Fibroblast of villous mesenchyme (primary cell): ENCODE data around the gene ITGB4. TPM values are rescaled to one million over a fixed set of nuclear protein-coding genes. Genes with fewer than 3 reads are reported as not detected.

Source experiments
- DNase-seq: peaks from one replicate; pipeline ENCODE4 v3.0.0-alpha.2; 2010; ENCODE audit warnings: low read depth
- H3K4me3 ChIP-seq: 2 replicates; pipeline ENCODE4 v1.5.1; 2011; ENCODE audit warnings: low read depth, mild to moderate bottlenecking, low read length
- total RNA-seq: library from RNA; depleted of rRNA; stranded (reverse); fragments of >200 nt; gene quantifications from 2 replicates; pipeline ENCODE4 v1.2.3, GENCODE V29; 2012
- TF ChIP-seq, protein P1 (sequence below): IDR thresholded peaks from 2 replicates; pipeline ENCODE4 v1.5.1; 2012; ENCODE audit warnings: low read depth, mild to moderate bottlenecking, low read length; ENCODE audit not compliant: insufficient read depth

Gene ITGB4
- total RNA-seq, 1 donor, result 1.3 TPM

- peak; percentile 58 for DNase-seq
- TF ChIP-seq, protein P1, sequence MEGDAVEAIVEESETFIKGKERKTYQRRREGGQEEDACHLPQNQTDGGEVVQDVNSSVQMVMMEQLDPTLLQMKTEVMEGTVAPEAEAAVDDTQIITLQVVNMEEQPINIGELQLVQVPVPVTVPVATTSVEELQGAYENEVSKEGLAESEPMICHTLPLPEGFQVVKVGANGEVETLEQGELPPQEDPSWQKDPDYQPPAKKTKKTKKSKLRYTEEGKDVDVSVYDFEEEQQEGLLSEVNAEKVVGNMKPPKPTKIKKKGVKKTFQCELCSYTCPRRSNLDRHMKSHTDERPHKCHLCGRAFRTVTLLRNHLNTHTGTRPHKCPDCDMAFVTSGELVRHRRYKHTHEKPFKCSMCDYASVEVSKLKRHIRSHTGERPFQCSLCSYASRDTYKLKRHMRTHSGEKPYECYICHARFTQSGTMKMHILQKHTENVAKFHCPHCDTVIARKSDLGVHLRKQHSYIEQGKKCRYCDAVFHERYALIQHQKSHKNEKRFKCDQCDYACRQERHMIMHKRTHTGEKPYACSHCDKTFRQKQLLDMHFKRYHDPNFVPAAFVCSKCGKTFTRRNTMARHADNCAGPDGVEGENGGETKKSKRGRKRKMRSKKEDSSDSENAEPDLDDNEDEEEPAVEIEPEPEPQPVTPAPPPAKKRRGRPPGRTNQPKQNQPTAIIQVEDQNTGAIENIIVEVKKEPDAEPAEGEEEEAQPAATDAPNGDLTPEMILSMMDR, result no peak
- H3K4me3 ChIP-seq, result no peak overlapping the region
Observed at GRCh38 chr17:75681289-75681688, 40.0 kb upstream of the ITGB4 start.

DNA sequence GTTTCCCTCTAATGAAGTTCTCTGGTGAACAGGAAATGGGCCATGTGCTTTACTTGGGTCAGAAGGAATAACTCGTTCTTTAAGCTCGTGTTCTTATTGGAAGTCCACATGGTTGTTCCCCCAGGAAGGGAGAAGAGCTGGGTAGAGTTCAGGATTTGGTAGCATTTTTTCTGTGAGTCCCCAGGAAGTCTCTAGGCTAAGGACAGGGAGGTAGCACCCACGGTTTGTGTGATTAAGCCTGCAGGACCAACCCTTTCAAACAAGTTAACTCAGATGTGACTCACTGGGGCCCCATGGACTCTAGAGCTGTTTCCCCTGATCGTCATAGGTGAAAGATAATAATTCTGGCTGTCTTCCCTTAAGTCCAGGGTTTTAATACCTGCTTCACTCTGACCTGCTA lies 37.7 kb upstream of the ITGB4 start:
- no peak overlapping the region for H3K4me3 ChIP-seq
- DNase-seq, result peak; percentile 31
- TF ChIP-seq, protein P1, result no peak

GRCh38 chr17:75684249-75684648 lies 37.0 kb upstream of the ITGB4 start:
- TF ChIP-seq, protein P1, result no peak
- DNase-seq, result no peak

GRCh38 chr17:75684924-75685323 lies 36.3 kb upstream of the ITGB4 start:
- H3K4me3 ChIP-seq, result no peak overlapping the region
- TF ChIP-seq, protein P1, result no peak
- no peak for DNase-seq

More at GRCh38 chr17:75684249-75684648, 37.0 kb upstream of the ITGB4 start:
- no peak overlapping the region for H3K4me3 ChIP-seq

DNA sequence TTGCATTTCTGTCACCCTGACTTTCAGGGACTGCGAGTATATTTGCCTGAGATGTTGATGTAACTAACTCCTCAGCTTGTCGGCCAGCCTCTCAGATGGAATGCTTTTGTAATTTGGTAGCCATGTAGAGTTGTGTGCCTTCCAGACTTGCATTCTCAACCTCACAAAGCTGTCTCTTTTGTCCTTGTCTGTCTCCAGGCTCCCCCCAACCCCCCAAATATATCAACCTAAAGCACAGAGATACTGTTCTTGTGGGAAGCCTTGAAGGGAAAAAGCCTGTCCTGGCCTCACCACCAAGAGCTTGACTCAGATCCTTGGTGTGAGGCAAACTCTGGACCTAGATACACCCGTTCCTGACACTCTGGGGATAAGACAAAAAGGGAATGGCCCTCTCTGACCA lies 35.8 kb upstream of the ITGB4 start:
- TF ChIP-seq, protein P1, result no peak
- no peak for DNase-seq
- H3K4me3 ChIP-seq, result no peak overlapping the region

DNA sequence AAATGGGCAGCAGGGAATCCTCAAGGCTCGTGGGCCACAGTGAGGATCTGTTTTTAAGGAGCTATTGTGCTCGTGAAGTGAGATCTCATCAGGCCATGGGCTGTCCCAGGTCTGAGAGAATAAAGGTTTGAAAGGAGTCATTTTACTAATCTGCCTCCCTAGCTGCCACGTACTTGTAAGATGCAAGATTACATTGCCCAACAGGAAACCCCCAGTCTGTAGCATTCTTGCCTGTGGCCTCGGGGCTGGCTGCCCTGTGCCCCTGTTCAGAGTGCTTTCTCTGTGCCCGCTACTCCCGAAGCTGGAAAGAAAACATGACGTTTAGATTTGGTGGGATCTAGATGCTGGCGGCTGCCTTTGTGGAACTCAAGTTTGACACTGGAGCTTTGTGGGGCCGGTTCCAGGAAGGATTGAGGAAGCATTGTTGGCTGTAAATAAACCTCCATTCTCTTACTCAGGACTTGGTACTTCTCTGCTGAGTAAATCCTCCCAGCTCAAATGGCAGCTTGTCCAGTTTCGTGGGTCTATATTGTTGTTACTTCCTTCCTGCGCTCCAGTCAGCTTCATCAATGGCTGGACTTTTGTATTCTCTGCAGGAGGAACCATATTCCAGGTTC lies 32.9 kb upstream of the ITGB4 start:
- no peak overlapping the region for H3K4me3 ChIP-seq
- TF ChIP-seq, protein P1, result no peak
- DNase-seq, result peak; percentile 50

GRCh38 chr17:75689441-75689873 lies 31.8 kb upstream of the ITGB4 start:
- DNase-seq, result no peak
- no peak overlapping the region for H3K4me3 ChIP-seq
- TF ChIP-seq, protein P1, result no peak
